Stimulated activated CD8-positive, alpha-beta memory T cell treated with anti-CD3 and anti-CD28 coated beads, Interleukin-7, amount 100 ng/mL, for 24 hours (primary cell): ENCODE measurements around the gene CACNG4.

Experiments
- DNase-seq: peaks from one replicate; pipeline ENCODE4 v3.0.0-alpha.2; 2020; ENCODE audit warnings: low read depth

CACNG4 gene

GRCh38 chr17:66985338-66986237 is 21.1 kb downstream of the CACNG4 start:
- no peak for DNase-seq

- no peak for DNase-seq
Observed at GRCh38 chr17:66986659-66987058, 22.2 kb downstream of the CACNG4 start.

- no peak for DNase-seq
Observed at GRCh38 chr17:66987059-66987616, 22.6 kb downstream of the CACNG4 start.

- DNase-seq: no peak
Observed at GRCh38 chr17:66988069-66988798, 23.7 kb downstream of the CACNG4 start.

- no peak for DNase-seq
Observed at GRCh38 chr17:66989076-66989475, 24.6 kb downstream of the CACNG4 start.

- DNase-seq: no peak
Observed at GRCh38 chr17:66989579-66989978, 25.1 kb downstream of the CACNG4 start.

GRCh38 chr17:66990047-66990446 is 25.5 kb downstream of the CACNG4 start:
- DNase-seq: no peak

GRCh38 chr17:66992911-66993442 is 28.5 kb downstream of the CACNG4 start:
- DNase-seq: no peak

- DNase-seq: no peak
Observed at GRCh38 chr17:66994361-66994760, 29.9 kb downstream of the CACNG4 start.

GRCh38 chr17:66994930-66995535 is 30.5 kb downstream of the CACNG4 start:
- DNase-seq: no peak

GRCh38 chr17:66995944-66996343 is 31.4 kb downstream of the CACNG4 start:
- DNase-seq: no peak

- no peak for DNase-seq
Observed at GRCh38 chr17:66996926-66997325, 32.4 kb downstream of the CACNG4 start.

GRCh38 chr17:67003231-67003630 is 38.7 kb downstream of the CACNG4 start:
- no peak for DNase-seq

GRCh38 chr17:67004181-67004580 is 39.7 kb downstream of the CACNG4 start:
- DNase-seq: no peak

GRCh38 chr17:67007266-67007665 is 42.8 kb downstream of the CACNG4 start:
- DNase-seq: no peak

- no peak for DNase-seq
Observed at GRCh38 chr17:67008101-67008500, 43.6 kb downstream of the CACNG4 start.

GRCh38 chr17:67011527-67012175 is 47.1 kb downstream of the CACNG4 start:
- DNase-seq: no peak

GRCh38 chr17:67013891-67014290 is 49.4 kb downstream of the CACNG4 start:
- no peak for DNase-seq

- no peak for DNase-seq
Observed at GRCh38 chr17:67015001-67015400, 50.5 kb downstream of the CACNG4 start.

- DNase-seq: no peak
Observed at GRCh38 chr17:67016039-67016762, 51.7 kb downstream of the CACNG4 start.

GRCh38 chr17:67017910-67018309 is 53.4 kb downstream of the CACNG4 start:
- no peak for DNase-seq
